HG03103 (cell line): ENCODE measurements around the gene SSH3.
A peak's percentile ranks its signal among the peaks of the same experiment; 100 is the strongest.
"Not testable (repeated sequence)": the region's sequence is repeated elsewhere in the genome, so short reads cannot be mapped to it uniquely, and the experiment has no call there.

ENCODE experiments used
- ATAC-seq: cut with Tn5 transposase; IDR thresholded peaks from one replicate; pipeline ENCODE4 v1.9.1; 2021; ENCODE audit warnings: low read depth; ENCODE audit not compliant: unreplicated experiment

The SSH3 gene

DNA sequence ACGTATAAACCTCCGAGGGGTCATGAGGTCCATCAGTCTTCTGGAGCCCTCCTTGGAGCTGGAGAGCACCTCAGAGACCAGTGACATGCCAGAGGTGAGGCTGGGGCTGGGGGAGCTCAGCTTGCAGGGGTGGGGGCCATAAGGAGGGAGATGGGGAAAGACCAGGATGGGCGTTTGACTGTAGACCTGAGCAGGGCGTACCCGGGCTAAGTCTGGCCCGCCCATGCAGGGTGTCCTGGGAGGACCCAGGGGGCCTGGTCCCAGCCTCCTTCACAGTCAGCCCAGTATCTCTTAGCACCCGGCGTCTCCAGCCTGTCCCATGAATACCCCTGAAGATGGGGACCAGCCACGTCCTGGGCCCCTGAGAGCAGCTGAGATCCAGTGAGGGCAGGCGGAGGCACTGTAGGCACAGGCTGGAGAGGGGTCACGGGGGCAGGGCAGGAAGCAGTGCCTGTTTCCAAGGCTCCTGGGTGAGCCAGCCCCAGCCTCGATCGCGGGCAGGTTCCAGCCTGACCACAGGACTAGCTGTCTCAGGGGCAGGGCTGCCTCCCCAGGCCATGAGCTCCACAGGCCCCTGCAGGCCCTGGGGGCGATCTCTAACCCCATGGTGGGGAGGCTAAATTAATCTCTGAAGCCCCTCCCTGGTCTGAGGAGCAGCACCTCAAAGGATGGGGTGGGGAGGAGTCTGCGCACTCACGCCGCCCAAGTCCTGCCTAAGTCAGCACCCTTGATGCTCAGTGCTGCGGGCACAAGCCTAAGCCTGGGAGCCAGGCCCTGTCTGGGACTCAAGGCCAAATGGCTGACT, 7.1 kb downstream of the SSH3 start:
- ATAC-seq, result no peak

DNA sequence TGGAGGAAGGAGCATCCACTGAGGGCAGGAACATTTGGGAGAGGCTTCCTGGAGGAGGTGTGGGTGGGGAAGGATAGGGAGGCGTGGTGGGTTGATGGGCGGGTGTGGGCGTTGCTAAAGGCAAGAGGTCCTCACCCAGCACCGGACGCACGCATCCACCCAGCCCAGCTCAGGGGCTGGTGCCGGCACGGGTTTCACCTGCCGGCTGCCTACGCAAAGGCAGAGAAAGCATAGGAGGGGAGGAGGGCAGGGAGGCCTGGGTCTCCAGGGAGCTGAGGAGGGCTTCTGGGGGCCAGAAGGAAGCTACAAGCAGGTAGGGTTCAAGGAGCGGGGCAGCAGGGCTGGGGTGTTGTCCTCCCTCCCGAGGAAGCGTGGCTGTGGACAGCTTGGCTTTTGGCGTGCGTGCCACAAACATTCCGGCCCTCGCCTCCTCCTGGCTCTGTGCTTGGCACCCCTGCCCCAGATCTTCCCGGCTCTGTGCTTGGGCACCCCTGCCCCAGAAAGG, 7.8 kb downstream of the SSH3 start:
- ATAC-seq, result no peak

DNA sequence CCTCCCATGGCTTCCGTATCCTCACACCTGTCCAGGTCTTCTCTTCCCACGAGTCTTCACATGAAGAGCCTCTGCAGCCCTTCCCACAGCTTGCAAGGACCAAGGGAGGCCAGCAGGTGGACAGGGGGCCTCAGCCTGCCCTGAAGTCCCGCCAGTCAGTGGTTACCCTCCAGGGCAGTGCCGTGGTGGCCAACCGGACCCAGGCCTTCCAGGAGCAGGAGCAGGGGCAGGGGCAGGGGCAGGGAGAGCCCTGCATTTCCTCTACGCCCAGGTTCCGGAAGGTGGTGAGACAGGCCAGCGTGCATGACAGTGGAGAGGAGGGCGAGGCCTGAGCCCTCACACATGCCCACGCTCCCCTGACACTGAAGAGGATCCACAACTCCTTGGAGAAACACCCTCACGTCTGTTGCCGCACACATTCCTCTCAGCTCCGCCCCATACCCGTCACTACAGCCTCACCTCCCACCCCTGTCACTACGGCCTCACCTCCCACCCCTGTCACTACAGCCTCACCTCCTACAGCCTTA, 8.3 kb downstream of the SSH3 start:
- ATAC-seq, result no peak

- no peak for ATAC-seq
These were observed 9.1 kb downstream of the SSH3 start for GRCh38 chr11:67312187-67313021.

- ATAC-seq, result no peak
These were observed 10.0 kb downstream of the SSH3 start for GRCh38 chr11:67313125-67313890.

- no peak for ATAC-seq
These were observed 10.9 kb downstream of the SSH3 start for GRCh38 chr11:67314218-67314617.

DNA sequence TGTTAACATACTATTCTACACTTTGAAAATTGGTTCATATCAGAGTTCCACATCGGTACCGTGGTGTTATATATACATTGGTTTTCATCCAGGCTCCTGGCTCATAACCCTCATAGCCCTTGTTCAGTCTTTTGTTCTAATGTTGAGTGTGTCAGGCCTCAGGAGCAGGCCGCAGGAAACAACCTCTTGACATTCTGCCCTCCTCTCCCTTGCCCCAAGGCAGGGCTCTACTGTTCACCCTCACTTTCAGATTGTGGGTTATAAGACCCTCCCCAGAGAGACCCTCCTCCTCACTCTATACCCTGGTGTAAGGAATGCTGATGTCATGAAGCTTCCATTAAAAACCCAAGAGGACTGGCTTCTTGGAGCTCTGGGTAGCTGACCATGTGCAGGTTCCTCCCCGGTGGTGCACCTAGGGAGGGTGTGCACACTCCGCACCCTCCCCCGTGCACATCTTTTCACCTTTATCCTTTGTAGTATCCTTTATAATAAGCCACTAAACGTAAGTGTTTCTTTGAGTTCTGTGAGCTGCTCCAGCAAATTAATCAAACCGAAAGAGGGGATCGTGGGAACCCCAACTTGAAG, 12.1 kb downstream of the SSH3 start:
- ATAC-seq, result no peak

DNA sequence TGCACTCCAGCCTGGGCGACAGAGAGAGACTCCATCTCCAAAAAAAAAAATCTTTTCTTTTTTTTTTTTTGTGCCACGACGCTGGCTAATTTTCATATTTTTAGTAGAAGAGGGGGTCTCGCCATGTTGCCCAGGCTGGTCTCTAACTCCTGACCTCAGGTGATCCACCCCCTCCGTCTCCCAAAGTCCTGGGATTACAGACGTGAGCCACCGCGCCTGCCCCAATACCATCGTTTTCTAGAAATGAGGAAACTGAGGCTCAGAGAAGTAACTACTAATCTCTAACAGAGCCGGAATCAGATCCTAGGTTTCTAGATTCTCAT, 13.5 kb downstream of the SSH3 start:
- ATAC-seq, result no peak

GRCh38 chr11:67317205-67317887, 14.0 kb downstream of the SSH3 start:
- ATAC-seq, result peak; percentile 67

GRCh38 chr11:67317888-67318555, 14.7 kb downstream of the SSH3 start:
- peak; percentile 14 for ATAC-seq

GRCh38 chr11:67318876-67319275, 15.5 kb downstream of the SSH3 start:
- ATAC-seq, result not testable (repeated sequence)

DNA sequence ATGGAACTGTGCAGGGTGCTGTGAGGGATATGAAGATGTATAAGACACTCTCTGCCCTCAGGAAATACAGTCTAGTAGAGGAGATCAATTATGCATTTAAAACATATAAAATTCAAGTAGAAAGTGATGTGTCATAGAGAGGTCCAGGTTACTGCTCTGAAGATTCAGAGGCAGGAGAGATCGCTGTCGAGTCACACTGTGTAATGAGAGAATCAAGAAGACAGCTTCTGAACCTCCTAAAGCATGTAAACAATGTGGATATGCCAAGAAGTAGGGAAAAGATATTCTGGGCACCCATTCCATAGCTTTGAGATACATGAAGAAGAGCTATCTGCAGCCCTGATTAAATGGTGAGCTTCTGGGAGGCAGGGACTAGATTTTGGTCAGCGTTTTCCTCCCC, 16.7 kb downstream of the SSH3 start:
- ATAC-seq, result no peak

- ATAC-seq, result no peak
These were observed 17.4 kb downstream of the SSH3 start for GRCh38 chr11:67320691-67321090.

DNA sequence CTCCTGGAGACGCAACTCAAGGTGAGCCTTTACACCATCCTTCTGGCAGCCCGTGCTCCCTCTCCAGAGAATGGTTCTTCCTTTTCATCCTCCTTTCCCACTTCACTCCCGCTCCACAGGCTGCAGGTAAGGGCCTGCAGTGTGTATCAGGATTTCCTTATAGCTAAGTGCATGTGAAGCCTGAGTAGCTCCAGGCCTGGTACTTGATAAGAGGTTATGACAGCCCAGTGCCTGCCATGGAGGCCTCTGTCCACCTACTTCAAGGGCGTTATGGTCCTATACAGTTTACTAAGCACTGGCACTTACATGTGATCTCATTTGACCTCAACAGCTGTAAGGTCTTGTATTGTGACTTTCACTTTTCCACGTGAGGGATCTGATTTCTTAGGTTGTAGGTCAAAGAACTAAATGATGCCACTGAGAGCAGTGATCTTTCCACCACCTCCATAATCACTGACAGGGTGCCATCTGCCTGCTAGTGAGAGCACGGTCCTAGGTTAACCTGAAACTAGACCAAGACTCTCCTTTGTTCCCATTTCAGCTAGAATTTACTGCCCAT, 18.1 kb downstream of the SSH3 start:
- ATAC-seq, result no peak

GRCh38 chr11:67322049-67322448, 18.7 kb downstream of the SSH3 start:
- ATAC-seq, result no peak

DNA sequence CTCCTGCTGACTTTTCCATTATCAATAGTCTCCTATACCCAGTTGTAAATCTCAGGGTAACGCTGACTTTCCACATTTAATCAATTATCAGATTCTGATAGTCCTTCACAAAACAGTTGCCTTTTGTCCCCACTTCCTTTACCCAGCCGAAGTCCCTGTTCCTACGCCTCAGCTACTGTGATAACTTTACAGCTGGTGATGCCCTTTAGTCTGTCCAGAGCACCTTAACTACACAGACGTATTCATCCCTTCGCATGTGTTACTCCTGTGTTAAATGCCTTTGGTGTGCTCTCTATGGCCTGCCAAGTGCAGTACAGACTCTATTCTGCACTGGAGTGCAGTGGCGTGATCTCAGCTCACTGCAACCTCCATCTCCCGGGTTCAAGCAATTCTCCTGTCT, 20.2 kb downstream of the SSH3 start:
- no peak for ATAC-seq

DNA sequence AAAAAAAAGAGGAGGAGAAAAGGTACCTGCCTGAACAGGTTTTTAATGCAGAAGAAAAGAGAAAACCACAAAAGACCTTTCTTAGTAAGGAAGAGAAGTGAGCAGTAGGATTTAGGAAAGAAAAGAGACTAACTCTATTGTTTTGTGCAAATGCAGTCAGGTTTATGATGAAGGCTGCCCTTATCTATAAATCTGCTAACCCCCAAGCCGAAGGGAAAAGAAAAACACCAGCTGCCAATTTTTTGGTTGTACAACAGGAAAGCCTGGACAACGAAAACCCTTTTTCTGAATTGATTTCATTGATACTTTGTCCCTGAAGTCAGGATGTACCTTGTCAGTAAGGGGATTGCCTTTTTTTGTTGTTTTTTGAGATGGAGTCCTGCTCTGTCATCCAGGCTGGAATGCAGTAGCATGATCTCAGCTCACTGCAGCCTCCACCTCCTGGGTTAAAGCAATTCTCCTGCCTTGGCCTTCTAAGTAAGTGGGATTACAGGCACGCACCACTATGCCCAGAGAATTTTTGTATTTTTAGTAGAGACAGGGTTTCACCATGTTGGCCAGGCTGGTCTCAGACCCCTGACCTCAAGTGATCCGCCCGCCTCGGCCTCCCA, 28.9 kb downstream of the SSH3 start:
- no peak for ATAC-seq

- no peak for ATAC-seq
These were observed 33.9 kb downstream of the SSH3 start for GRCh38 chr11:67337257-67337656.

GRCh38 chr11:67344264-67344663, 40.9 kb downstream of the SSH3 start:
- no peak for ATAC-seq
